GM23338 (cell line): ENCODE measurements around the gene EVI5. TPM values are rescaled to one million over a fixed set of nuclear protein-coding genes. Genes with fewer than 3 reads are reported as not detected.

ENCODE experiments used
- ATAC-seq: fragments of 200-7000 bp; cut with Tn5 transposase; 3 replicates; pipeline ENCODE4 v1.9.1; 2020
- DNase-seq: peaks from one replicate; pipeline ENCODE4 v3.0.0-alpha.2; 2015; ENCODE audit warnings: low spot score
- H2AFZ ChIP-seq: fragments of 200-600 bp; sonication (generic); 2 replicates; pipeline ENCODE4 v1.8.0; 2016; ENCODE audit warnings: antibody characterized with exemption, mild to moderate bottlenecking, moderate library complexity
- H3F3A ChIP-seq: fragments of 200-600 bp; sonication (generic); replicated peaks from 2 replicates; pipeline ENCODE4 v1.8.0; 2017; ENCODE audit warnings: antibody characterized with exemption, mixed run types, low read depth
- H3K27ac ChIP-seq: fragments of 200-600 bp; sonication (generic); 2 replicates; pipeline ENCODE4 v1.6.1; 2016; ENCODE audit warnings: low read depth
- H3K27me3 ChIP-seq: fragments of 200-600 bp; sonication (generic); 2 replicates; pipeline ENCODE4 v1.8.0; 2016; ENCODE audit warnings: mild to moderate bottlenecking, mixed run types, moderate library complexity; ENCODE audit not compliant: insufficient read depth
- H3K36me3 ChIP-seq: fragments of 200-600 bp; sonication (generic); 2 replicates; pipeline ENCODE4 v1.8.0; 2016; ENCODE audit warnings: mild to moderate bottlenecking; ENCODE audit not compliant: insufficient read depth
- H3K4me1 ChIP-seq: fragments of 200-600 bp; sonication (generic); 2 replicates; pipeline ENCODE4 v1.8.0; 2016; ENCODE audit warnings: mild to moderate bottlenecking, moderate library complexity; ENCODE audit not compliant: insufficient read depth
- H3K4me2 ChIP-seq: fragments of 200-600 bp; sonication (generic); 2 replicates; pipeline ENCODE4 v1.7.1; 2017; ENCODE audit warnings: mixed run types
- H3K4me3 ChIP-seq: fragments of 200-600 bp; sonication (generic); 2 replicates; pipeline ENCODE4 v1.6.1; 2016; ENCODE audit warnings: mixed run types
- H3K79me2 ChIP-seq: fragments of 200-600 bp; sonication (generic); replicated peaks from 2 replicates; pipeline ENCODE4 v1.8.0; 2017; ENCODE audit warnings: mild to moderate bottlenecking; ENCODE audit not compliant: insufficient read depth
- H3K9me2 ChIP-seq: fragments of 200-600 bp; sonication (generic); 2 replicates; pipeline ENCODE4 v1.8.0; 2017; ENCODE audit not compliant: insufficient read depth
- H4K20me1 ChIP-seq: fragments of 200-600 bp; sonication (generic); replicated peaks from 2 replicates; pipeline ENCODE4 v1.8.0; 2017; ENCODE audit warnings: mild to moderate bottlenecking; ENCODE audit not compliant: insufficient read depth
- H3K27ac Mint-ChIP-seq: 2 replicates; pipeline ENCODE4 v1.8.0; 2020; ENCODE audit warnings: inconsistent platforms, mild to moderate bottlenecking, moderate library complexity, mixed read lengths
- H3K27me3 Mint-ChIP-seq: 3 replicates; pipeline ENCODE4 v1.8.0; 2022; ENCODE audit warnings: low read depth, mild to moderate bottlenecking, moderate library complexity, mixed read lengths, inconsistent platforms; ENCODE audit not compliant: insufficient read depth, poor library complexity
- H3K36me3 Mint-ChIP-seq: 3 replicates; pipeline ENCODE4 v1.8.0; 2021; ENCODE audit warnings: low read depth, mild to moderate bottlenecking, inconsistent platforms, moderate library complexity, mixed read lengths
- H3K4me1 Mint-ChIP-seq: 3 replicates; pipeline ENCODE4 v1.8.0; 2020; ENCODE audit warnings: mild to moderate bottlenecking, inconsistent platforms, mixed read lengths
- H3K4me3 Mint-ChIP-seq: 3 replicates; pipeline ENCODE4 v1.8.0; 2021; ENCODE audit warnings: moderate library complexity, mild to moderate bottlenecking, inconsistent platforms, mixed read lengths
- H3K9me3 Mint-ChIP-seq: 3 replicates; pipeline ENCODE4 v1.8.0; 2020; ENCODE audit warnings: moderate library complexity, mild to moderate bottlenecking, inconsistent platforms, mixed read lengths
- CREB1 ChIP-seq: fragments of 250-450 bp; sonication (Bioruptor Pico); IDR thresholded peaks from 2 replicates; pipeline ENCODE4 v1.5.0; 2020; ENCODE audit warnings: low read depth, mild to moderate bottlenecking, moderate library complexity
- EZH2 ChIP-seq: fragments of 200-600 bp; sonication (generic); IDR thresholded peaks from one replicate; pipeline ENCODE4 v1.8.0; 2017; ENCODE audit warnings: antibody characterized with exemption, mild to moderate bottlenecking, low read depth; ENCODE audit not compliant: unreplicated experiment
- EZH2phosphoT487 ChIP-seq: fragments of 200-600 bp; sonication (generic); IDR thresholded peaks from one replicate; pipeline ENCODE4 v1.8.1; 2018; ENCODE audit warnings: antibody characterized with exemption; ENCODE audit not compliant: unreplicated experiment
- NANOG ChIP-seq: IDR thresholded peaks from 2 replicates; pipeline ENCODE4 v1.6.1; 2016; ENCODE audit warnings: antibody characterized with exemption, borderline replicate concordance
- POLR2AphosphoS5 ChIP-seq: IDR thresholded peaks from 2 replicates; pipeline ENCODE4 v1.6.1; 2016; ENCODE audit warnings: antibody characterized with exemption, low read depth
- STAT1 ChIP-seq: IDR thresholded peaks from one replicate; pipeline ENCODE4 v1.6.1; 2016; ENCODE audit warnings: antibody characterized with exemption; ENCODE audit not compliant: unreplicated experiment
- polyA plus RNA-seq: library from polyadenylated mRNA; unstranded; fragments of >200 nt; fragmentation: Nextera tagmentation; extraction: Ambion mirVana; gene quantifications from 2 replicates; pipeline ENCODE4 v1.2.1, GENCODE V29; 2016
- total RNA-seq: library from RNA; depleted of rRNA; stranded (reverse); fragments of >200 nt; shearing (Covaris generic); gene quantifications from 2 replicates; pipeline ENCODE4 v1.2.3, GENCODE V29; 2014
- TF ChIP-seq, protein P1 (sequence below), 2 experiments: fragments of 200-600 bp in 1 of 2; sonication (generic) in 1 of 2; conservative IDR thresholded peaks; 2 replicates each; pipeline versions ENCODE4 v1.5.1 to v1.6.1; 2016 to 2017; ENCODE audit warnings: antibody characterized with exemption in 2 of 2, low read depth in 2 of 2, mild to moderate bottlenecking in 2 of 2, moderate library complexity in 1 of 2
- TF ChIP-seq, protein P2 (sequence below): IDR thresholded peaks from one replicate; pipeline ENCODE4 v1.6.1; 2018; ENCODE audit warnings: antibody characterized with exemption; ENCODE audit not compliant: unreplicated experiment
- TF ChIP-seq, protein P3 (sequence below): IDR thresholded peaks from 2 replicates; pipeline ENCODE4 v1.6.1; 2016; ENCODE audit warnings: antibody characterized with exemption

Gene EVI5
- total and polyA plus RNA-seq, 2 experiments from 2014 or later, result 15.6 to 24.8 TPM

- ATAC-seq (peak; percentile 62), DNase-seq (peak; percentile 43)
- TF ChIP-seq POLR2AphosphoS5 (no peak), EZH2phosphoT487 (no peak)
- TF ChIP-seq, protein P1, sequence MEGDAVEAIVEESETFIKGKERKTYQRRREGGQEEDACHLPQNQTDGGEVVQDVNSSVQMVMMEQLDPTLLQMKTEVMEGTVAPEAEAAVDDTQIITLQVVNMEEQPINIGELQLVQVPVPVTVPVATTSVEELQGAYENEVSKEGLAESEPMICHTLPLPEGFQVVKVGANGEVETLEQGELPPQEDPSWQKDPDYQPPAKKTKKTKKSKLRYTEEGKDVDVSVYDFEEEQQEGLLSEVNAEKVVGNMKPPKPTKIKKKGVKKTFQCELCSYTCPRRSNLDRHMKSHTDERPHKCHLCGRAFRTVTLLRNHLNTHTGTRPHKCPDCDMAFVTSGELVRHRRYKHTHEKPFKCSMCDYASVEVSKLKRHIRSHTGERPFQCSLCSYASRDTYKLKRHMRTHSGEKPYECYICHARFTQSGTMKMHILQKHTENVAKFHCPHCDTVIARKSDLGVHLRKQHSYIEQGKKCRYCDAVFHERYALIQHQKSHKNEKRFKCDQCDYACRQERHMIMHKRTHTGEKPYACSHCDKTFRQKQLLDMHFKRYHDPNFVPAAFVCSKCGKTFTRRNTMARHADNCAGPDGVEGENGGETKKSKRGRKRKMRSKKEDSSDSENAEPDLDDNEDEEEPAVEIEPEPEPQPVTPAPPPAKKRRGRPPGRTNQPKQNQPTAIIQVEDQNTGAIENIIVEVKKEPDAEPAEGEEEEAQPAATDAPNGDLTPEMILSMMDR (conservative IDR thresholded peaks at IDR 0.05; ENCODE audit: low read depth in 2 of 2), result peak; percentile 45 to 52
- TF ChIP-seq, protein P2, sequence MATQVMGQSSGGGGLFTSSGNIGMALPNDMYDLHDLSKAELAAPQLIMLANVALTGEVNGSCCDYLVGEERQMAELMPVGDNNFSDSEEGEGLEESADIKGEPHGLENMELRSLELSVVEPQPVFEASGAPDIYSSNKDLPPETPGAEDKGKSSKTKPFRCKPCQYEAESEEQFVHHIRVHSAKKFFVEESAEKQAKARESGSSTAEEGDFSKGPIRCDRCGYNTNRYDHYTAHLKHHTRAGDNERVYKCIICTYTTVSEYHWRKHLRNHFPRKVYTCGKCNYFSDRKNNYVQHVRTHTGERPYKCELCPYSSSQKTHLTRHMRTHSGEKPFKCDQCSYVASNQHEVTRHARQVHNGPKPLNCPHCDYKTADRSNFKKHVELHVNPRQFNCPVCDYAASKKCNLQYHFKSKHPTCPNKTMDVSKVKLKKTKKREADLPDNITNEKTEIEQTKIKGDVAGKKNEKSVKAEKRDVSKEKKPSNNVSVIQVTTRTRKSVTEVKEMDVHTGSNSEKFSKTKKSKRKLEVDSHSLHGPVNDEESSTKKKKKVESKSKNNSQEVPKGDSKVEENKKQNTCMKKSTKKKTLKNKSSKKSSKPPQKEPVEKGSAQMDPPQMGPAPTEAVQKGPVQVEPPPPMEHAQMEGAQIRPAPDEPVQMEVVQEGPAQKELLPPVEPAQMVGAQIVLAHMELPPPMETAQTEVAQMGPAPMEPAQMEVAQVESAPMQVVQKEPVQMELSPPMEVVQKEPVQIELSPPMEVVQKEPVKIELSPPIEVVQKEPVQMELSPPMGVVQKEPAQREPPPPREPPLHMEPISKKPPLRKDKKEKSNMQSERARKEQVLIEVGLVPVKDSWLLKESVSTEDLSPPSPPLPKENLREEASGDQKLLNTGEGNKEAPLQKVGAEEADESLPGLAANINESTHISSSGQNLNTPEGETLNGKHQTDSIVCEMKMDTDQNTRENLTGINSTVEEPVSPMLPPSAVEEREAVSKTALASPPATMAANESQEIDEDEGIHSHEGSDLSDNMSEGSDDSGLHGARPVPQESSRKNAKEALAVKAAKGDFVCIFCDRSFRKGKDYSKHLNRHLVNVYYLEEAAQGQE, result no peak
- Mint-ChIP-seq H3K4me3 (no peak overlapping the region), H3K27me3 (no peaks in the 10 kb centered on the region), H3K4me1 (no peaks in the 10 kb centered on the region), H3K9me3 (no peaks in the 10 kb centered on the region), H3K27ac (no peak overlapping the region), H3K36me3 (peaks cover 11% of the 10 kb centered on the region; the same call in 2 of the 3 replicates)
- Histone ChIP-seq H3K27ac (no peak overlapping the region), H3K36me3 (no peaks in the 10 kb centered on the region), H3K79me2 (no peaks in the 10 kb centered on the region), H3K4me1 (no peaks in the 10 kb centered on the region; the same call in 1 of the 2 replicates), H2AFZ (no peak overlapping the region), H3K9me2 (no peaks in the 10 kb centered on the region), H4K20me1 (no peaks in the 10 kb centered on the region; the same call in 1 of the 2 replicates), H3K4me3 (no peak overlapping the region), H3K27me3 (no peaks in the 10 kb centered on the region), H3K4me2 (no peak overlapping the region), H3F3A (no peaks in the 10 kb centered on the region)
Measured at GRCh38 chr1:92736395-92736794, 48.5 kb downstream of the EVI5 start.

DNA sequence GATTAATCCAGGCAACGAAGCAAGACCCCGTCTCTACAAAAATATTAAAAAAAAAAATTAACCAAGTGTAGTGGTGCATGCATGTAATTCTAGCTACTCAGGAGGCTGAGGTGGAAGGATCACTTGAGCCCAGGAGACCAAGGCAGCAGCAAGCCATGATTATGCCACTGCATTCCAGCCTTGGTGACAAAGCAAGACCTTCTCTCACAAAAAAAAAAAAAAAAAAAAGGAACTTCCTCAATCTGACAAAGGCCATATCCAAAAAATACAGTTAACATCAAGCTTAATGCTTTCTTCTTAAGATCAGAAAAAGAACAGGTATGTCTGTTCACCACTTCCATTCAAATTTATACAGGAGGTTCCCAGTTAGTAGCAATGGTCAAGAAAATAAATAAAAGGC is 54.4 kb downstream of the EVI5 start:
- Mint-ChIP-seq H3K36me3 (peaks cover 11% of the 10 kb centered on the region; the same call in 2 of the 3 replicates), H3K4me1 (no peaks in the 10 kb centered on the region), H3K9me3 (no peaks in the 10 kb centered on the region), H3K4me3 (no peak overlapping the region), H3K27me3 (no peaks in the 10 kb centered on the region), H3K27ac (no peak overlapping the region)
- Histone ChIP-seq H3K79me2 (no peaks in the 10 kb centered on the region), H2AFZ (no peak overlapping the region), H3K27ac (no peak overlapping the region), H4K20me1 (no peaks in the 10 kb centered on the region), H3K4me3 (no peak overlapping the region), H3K27me3 (no peaks in the 10 kb centered on the region), H3F3A (no peaks in the 10 kb centered on the region), H3K4me1 (no peaks in the 10 kb centered on the region), H3K9me2 (no peaks in the 10 kb centered on the region), H3K4me2 (no peak overlapping the region), H3K36me3 (no peaks in the 10 kb centered on the region)
- ATAC-seq (no peak), DNase-seq (no peak)
- TF ChIP-seq EZH2 (no peak), NANOG (no peak), CREB1 (CRISPR knock-in tag) (no peak), STAT1 (no peak)
- TF ChIP-seq, protein P2, result no peak
- TF ChIP-seq, protein P1 (conservative IDR thresholded peaks at IDR 0.05; ENCODE audit: low read depth in 2 of 2), result no peak
- TF ChIP-seq, protein P3, sequence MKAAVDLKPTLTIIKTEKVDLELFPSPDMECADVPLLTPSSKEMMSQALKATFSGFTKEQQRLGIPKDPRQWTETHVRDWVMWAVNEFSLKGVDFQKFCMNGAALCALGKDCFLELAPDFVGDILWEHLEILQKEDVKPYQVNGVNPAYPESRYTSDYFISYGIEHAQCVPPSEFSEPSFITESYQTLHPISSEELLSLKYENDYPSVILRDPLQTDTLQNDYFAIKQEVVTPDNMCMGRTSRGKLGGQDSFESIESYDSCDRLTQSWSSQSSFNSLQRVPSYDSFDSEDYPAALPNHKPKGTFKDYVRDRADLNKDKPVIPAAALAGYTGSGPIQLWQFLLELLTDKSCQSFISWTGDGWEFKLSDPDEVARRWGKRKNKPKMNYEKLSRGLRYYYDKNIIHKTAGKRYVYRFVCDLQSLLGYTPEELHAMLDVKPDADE, result no peak
